ENCODE results near the gene CELA3A.
"Not testable (repeated sequence)": the region's sequence is repeated elsewhere in the genome, so short reads cannot be mapped to it uniquely, and the experiment has no call there.

The CELA3A gene

DNA sequence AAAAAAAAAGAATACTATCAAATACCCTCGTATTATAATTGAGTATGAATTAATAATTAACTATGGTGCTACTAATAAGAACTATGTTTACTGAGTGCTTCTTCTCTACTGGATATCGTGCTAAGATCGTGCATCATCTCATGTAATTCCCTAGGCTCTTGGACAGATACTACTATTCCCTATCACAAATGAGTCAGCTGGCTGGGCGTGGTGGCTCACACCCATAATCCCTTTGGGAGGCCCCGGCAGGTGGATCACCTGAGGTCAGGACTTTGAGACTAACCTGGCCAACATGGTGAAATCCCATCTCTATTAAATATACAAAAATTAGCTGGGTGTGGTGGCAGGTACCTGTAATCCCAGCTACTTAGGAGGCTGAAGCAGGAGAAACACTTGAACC, 15.6 kb upstream of the CELA3A start:
- H3K4me3 ChIP-seq (ENCODE audit: low read depth in 1 of 2, low read length in 2 of 2); H3K36me3 ChIP-seq (ENCODE audit: insufficient read depth, low read length); H3K27me3 ChIP-seq (ENCODE audit: control insufficient read depth in 1 of 2, insufficient read depth in 2 of 2, low read length in 2 of 2); H3K27ac ChIP-seq (ENCODE audit: low read depth, low read length); H3K9ac ChIP-seq (ENCODE audit: low read length); H3K4me1 ChIP-seq (ENCODE audit: insufficient read depth, low read length); H3K9me3 ChIP-seq (ENCODE audit: low read length): not testable (repeated sequence)

DNA sequence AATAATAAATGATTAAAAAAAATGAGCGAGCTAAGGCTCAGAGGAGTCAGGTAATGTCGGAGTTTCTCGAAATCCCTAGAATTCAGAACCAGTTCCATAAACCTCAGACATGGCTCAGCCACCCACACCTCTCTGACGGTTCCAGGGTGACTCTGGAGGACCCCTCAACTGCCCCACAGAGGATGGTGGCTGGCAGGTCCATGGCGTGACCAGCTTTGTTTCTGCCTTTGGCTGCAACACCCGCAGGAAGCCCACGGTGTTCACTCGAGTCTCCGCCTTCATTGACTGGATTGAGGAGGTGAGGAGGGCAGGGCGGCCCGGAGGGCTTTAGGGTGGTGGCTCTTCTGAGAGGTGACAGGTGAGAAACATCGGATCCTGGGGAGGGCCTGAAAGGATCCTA, 15.1 kb upstream of the CELA3A start:
- H3K4me3 ChIP-seq (ENCODE audit: low read depth in 1 of 2, low read length in 2 of 2); H3K9ac ChIP-seq (ENCODE audit: low read length); H3K27ac ChIP-seq (ENCODE audit: low read depth, low read length); H3K9me3 ChIP-seq (ENCODE audit: low read length); H3K4me1 ChIP-seq (ENCODE audit: insufficient read depth, low read length); H3K27me3 ChIP-seq (ENCODE audit: control insufficient read depth in 1 of 2, insufficient read depth in 2 of 2, low read length in 2 of 2); H3K36me3 ChIP-seq (ENCODE audit: insufficient read depth, low read length): not testable (repeated sequence)

DNA sequence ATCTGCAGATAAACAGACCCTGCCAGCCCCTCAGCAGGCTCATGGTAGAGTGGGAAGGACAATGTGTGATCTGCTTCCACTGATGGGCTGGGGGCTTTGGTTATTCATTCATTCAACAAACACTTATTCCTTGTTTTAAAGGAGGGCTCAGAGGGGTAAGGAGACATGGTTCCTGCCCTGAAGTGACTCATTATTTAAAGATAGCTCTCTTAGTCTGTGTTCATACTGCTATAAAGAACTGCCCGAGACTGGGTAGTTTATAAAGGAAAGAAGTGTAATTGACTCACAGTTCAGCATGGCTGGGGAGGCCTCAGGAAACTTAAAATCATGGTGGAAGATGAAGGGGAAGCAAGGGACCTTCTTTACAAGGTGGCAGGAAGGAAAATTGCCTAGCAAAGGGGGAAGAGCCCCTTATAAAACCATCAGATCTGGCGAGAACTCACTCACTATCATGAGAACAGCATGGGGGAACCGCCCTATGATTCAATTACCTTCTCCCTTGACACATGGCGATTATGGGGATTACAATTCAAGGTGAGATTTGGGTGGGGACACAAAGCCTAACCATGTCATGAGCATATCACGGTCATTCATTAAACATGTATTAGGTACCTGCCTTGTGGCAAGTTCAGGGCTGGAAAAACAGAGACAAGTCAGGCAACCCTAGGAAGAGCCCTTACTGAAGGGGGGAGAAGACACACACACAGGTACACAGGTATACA, 11.6 kb upstream of the CELA3A start:
- not testable (repeated sequence) for H3K9ac ChIP-seq (ENCODE audit: low read length); H3K27ac ChIP-seq (ENCODE audit: low read depth, low read length); H3K4me3 ChIP-seq (ENCODE audit: low read depth in 1 of 2, low read length in 2 of 2)

DNA sequence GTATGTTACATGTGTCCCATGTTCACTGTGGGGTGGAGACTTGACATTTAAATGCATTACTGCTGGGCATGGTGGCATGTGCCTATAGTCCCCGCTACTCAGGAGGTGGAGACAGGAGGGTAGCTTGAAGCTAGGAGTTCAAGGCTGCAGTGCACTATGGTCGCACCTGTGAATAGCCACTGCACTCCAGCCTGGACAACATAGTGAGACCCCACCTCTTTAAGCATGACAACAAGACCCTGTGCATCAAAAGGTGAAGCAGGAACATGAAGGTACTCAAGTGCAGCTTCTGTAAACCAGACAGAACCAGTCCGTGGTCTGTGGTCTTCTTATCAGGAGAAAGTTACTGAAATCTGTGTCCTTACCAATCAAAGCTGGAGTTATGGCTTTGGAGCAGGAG, 9.3 kb upstream of the CELA3A start:
- not testable (repeated sequence) for H3K27me3 ChIP-seq (ENCODE audit: control insufficient read depth in 1 of 2, insufficient read depth in 2 of 2, low read length in 2 of 2); H3K9ac ChIP-seq (ENCODE audit: low read length); H3K36me3 ChIP-seq (ENCODE audit: insufficient read depth, low read length); H3K4me1 ChIP-seq (ENCODE audit: insufficient read depth, low read length); H3K9me3 ChIP-seq (ENCODE audit: low read length); H3K27ac ChIP-seq (ENCODE audit: low read depth, low read length); H3K4me3 ChIP-seq (ENCODE audit: low read depth in 1 of 2, low read length in 2 of 2)

More for the DNA sequence above, 11.6 kb upstream of the CELA3A start:
- not testable (repeated sequence) for H3K4me1 ChIP-seq (ENCODE audit: insufficient read depth, low read length); H3K27me3 ChIP-seq (ENCODE audit: control insufficient read depth in 1 of 2, insufficient read depth in 2 of 2, low read length in 2 of 2); H3K9me3 ChIP-seq (ENCODE audit: low read length); H3K36me3 ChIP-seq (ENCODE audit: insufficient read depth, low read length)

DNA sequence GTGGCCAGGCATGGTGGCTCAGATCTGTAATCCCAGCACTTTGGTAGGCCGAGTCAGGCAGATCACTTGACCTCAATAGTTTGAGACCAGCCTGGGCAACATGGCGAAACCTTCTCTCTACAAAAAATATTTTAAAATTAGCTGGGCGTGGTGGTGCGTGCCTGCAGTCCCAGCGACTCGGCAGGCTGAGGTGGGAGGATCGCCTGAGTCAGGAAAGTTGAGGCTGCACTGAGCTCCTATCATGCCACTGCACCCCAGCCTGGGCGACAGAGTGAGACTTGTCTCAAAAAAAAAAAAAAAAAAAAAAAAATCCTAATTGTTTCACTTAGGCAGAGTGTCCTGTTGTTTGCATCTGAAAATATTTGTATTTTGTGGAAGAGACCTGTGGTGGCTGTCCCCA, 6.7 kb upstream of the CELA3A start:
- H3K4me3 ChIP-seq (ENCODE audit: low read depth in 1 of 2, low read length in 2 of 2); H3K9me3 ChIP-seq (ENCODE audit: low read length); H3K4me1 ChIP-seq (ENCODE audit: insufficient read depth, low read length); H3K27me3 ChIP-seq (ENCODE audit: control insufficient read depth in 1 of 2, insufficient read depth in 2 of 2, low read length in 2 of 2); H3K27ac ChIP-seq (ENCODE audit: low read depth, low read length); H3K9ac ChIP-seq (ENCODE audit: low read length); H3K36me3 ChIP-seq (ENCODE audit: insufficient read depth, low read length): not testable (repeated sequence)

DNA sequence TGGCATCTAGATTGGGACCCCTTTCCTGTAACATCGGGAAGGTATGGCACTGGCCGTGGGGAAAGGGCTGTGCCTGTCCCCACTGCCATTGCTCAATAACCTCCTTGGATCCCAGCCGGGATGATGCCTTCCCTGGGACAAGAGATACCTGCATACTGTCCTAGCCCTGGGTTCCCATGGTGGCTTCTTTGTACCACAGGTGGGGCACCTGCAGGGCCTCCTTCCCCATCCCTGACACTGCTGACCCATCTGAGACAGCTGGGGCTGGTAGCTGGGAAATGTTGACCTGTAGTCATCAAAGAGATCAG, 4.8 kb upstream of the CELA3A start:
- H3K36me3 ChIP-seq (ENCODE audit: insufficient read depth, low read length); H3K4me1 ChIP-seq (ENCODE audit: insufficient read depth, low read length); H3K4me3 ChIP-seq (ENCODE audit: low read depth in 1 of 2, low read length in 2 of 2); H3K9ac ChIP-seq (ENCODE audit: low read length); H3K27me3 ChIP-seq (ENCODE audit: control insufficient read depth in 1 of 2, insufficient read depth in 2 of 2, low read length in 2 of 2); H3K9me3 ChIP-seq (ENCODE audit: low read length); H3K27ac ChIP-seq (ENCODE audit: low read depth, low read length): not testable (repeated sequence)

DNA sequence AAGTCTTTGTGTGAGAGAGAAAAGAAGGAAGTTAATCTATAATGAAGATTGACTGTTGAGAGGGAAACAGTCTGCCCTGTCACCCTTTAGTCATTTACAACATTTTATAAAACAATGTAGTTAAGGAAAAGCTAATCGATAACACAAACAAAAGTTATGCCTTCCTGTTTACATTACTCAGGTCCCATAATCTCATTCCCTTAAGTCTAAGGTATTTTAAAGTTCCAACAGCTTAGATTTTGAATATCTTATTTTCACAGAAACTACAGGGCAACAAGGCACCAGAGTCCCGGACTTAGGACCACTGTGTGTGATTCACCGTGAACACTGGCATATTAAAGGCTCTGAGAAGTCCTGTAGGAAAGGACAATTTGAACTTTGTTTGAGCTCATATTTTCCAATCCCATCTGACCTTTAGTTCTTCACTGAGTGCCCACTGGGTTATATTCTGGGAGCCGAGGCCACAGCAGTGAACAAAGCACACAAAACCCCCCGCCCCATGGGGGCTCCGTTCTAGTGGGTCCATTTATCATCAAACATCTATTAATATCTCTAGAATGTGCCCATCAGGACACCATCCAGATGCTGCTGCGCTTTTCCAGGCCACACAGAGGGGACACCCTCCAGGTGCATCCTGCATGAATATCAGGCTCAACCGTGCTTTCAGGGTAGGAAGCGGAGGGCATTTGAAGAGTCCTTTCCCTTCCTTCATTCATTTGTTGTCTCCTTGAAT, 3.4 kb upstream of the CELA3A start:
- not testable (repeated sequence) for H3K4me1 ChIP-seq (ENCODE audit: insufficient read depth, low read length); H3K9ac ChIP-seq (ENCODE audit: low read length); H3K27me3 ChIP-seq (ENCODE audit: control insufficient read depth in 1 of 2, insufficient read depth in 2 of 2, low read length in 2 of 2); H3K36me3 ChIP-seq (ENCODE audit: insufficient read depth, low read length); H3K9me3 ChIP-seq (ENCODE audit: low read length); H3K4me3 ChIP-seq (ENCODE audit: low read depth in 1 of 2, low read length in 2 of 2); H3K27ac ChIP-seq (ENCODE audit: low read depth, low read length)

DNA sequence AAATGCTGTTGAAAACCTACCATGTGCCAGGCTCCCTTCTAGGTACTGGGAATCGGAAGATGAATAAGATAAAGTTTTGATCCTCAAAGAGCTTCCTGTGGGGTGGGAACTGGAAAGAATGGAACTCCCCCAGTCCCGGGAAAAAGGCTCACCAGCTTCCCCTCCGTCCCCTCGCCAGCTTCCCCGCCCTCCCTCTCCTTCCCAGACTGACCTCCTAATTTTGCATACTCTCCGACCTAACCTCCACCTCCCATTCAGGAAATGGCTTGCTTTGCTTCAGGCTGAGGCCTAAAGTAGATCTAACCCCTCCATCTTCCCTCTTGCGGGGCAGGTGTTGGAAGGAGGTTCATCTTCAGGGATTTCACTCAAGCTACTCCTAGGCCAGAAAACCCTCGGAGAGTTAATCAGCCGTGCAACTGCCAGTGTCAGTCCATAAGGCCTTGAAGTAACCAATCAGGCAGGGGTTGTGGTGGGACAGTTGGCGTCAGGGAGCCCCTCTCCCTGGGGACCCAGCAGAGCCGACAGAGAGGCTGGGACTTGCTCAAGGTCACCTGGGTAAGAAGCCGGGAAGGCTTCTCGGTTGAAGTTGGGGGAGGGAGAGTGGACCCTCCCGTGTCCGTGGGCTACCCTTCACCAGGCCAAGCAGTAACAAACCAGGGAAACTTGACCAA, 2.7 kb upstream of the CELA3A start:
- H3K9ac ChIP-seq (ENCODE audit: low read length); H3K27me3 ChIP-seq (ENCODE audit: control insufficient read depth in 1 of 2, insufficient read depth in 2 of 2, low read length in 2 of 2); H3K27ac ChIP-seq (ENCODE audit: low read depth, low read length); H3K4me3 ChIP-seq (ENCODE audit: low read depth in 1 of 2, low read length in 2 of 2); H3K9me3 ChIP-seq (ENCODE audit: low read length); H3K36me3 ChIP-seq (ENCODE audit: insufficient read depth, low read length); H3K4me1 ChIP-seq (ENCODE audit: insufficient read depth, low read length): not testable (repeated sequence)

DNA sequence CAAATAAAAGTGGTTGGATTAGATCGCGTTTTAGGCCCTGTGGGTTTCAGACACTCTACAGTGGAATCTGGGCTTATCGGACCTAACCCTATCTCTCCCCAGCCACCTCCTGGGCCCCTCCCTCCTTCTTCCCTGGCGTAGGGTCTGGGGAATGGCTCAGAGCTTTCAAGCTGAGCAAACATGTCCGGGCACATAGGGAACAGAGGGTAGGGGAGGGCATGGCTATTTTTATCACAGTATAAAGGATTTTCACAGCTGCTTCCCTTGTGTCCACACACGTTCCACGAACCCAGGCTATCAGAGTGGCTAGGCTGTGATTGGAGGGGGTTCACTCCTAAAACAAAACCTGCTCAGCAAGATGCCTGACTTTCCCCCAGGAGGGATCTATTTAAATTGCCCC, 1.8 kb upstream of the CELA3A start:
- H3K27ac ChIP-seq (ENCODE audit: low read depth, low read length); H3K4me3 ChIP-seq (ENCODE audit: low read depth in 1 of 2, low read length in 2 of 2); H3K9ac ChIP-seq (ENCODE audit: low read length): not testable (repeated sequence)

DNA sequence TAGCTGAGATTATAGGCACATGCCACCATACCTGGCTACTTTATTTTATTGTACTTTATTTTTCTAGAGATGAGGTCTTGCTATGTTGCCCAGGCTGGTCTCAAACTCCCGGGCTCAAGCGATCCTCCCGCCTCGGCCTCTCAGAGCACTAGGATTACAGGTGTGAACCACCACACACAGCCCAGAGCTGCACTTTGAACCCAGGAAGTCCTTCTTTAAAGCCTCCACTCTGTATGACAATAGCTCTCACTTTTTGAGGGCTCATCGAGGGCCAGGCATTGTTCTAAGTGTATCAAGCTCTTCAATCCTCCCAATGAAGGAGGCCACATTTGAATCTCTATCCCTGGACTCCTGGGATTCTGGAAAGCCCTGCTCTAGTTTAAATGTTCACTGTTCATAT, 1.0 kb downstream of the CELA3A start:
- not testable (repeated sequence) for H3K9me3 ChIP-seq (ENCODE audit: low read length); H3K4me3 ChIP-seq (ENCODE audit: low read depth in 1 of 2, low read length in 2 of 2); H3K9ac ChIP-seq (ENCODE audit: low read length); H3K27me3 ChIP-seq (ENCODE audit: control insufficient read depth in 1 of 2, insufficient read depth in 2 of 2, low read length in 2 of 2); H3K27ac ChIP-seq (ENCODE audit: low read depth, low read length); H3K36me3 ChIP-seq (ENCODE audit: insufficient read depth, low read length); H3K4me1 ChIP-seq (ENCODE audit: insufficient read depth, low read length)

More for the DNA sequence above, 1.8 kb upstream of the CELA3A start:
- not testable (repeated sequence) for H3K36me3 ChIP-seq (ENCODE audit: insufficient read depth, low read length); H3K4me1 ChIP-seq (ENCODE audit: insufficient read depth, low read length); H3K27me3 ChIP-seq (ENCODE audit: control insufficient read depth in 1 of 2, insufficient read depth in 2 of 2, low read length in 2 of 2); H3K9me3 ChIP-seq (ENCODE audit: low read length)

DNA sequence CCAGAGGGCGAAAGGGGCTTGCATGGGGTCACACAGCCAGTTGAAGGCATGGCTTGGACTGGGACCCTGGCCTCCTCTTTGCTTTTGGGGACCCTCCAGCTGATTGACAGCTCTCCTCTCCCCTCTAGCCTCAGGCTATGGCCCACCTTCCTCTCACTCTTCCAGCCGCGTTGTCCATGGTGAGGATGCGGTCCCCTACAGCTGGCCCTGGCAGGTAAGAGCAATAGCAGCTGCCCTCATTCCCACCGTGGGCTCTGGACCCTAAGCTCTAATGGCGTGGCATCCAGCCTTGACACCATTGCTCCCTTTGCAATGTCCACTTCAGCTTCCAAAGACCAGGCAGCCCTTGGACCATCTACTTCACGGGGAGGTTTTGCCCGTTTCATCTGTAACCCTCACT, 1.4 kb downstream of the CELA3A start:
- H3K36me3 ChIP-seq (ENCODE audit: insufficient read depth, low read length); H3K9me3 ChIP-seq (ENCODE audit: low read length); H3K9ac ChIP-seq (ENCODE audit: low read length); H3K4me1 ChIP-seq (ENCODE audit: insufficient read depth, low read length); H3K27ac ChIP-seq (ENCODE audit: low read depth, low read length); H3K27me3 ChIP-seq (ENCODE audit: control insufficient read depth in 1 of 2, insufficient read depth in 2 of 2, low read length in 2 of 2); H3K4me3 ChIP-seq (ENCODE audit: low read depth in 1 of 2, low read length in 2 of 2): not testable (repeated sequence)

DNA sequence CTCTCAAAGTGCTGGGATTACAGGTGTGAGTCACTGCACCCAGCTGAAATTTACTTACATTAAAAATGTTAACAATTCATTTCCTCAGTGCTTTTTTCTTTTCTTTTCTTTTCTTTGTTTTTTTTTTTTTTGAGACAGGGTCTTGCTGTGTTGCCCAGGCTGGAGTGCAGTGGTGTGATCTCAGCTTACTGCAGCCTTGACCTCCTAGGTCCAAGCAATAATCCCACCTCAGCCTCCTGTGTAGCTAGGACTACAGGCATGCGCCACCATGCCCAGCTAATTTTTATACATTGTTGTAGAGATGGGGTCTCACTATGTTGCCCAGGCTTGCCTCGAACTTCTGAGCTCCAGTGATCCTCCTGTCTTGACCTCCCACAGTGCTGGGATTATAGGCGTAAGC, 2.5 kb downstream of the CELA3A start:
- not testable (repeated sequence) for H3K27me3 ChIP-seq (ENCODE audit: control insufficient read depth in 1 of 2, insufficient read depth in 2 of 2, low read length in 2 of 2); H3K4me3 ChIP-seq (ENCODE audit: low read depth in 1 of 2, low read length in 2 of 2)

More for the DNA sequence above, 2.5 kb downstream of the CELA3A start:
- not testable (repeated sequence) for H3K27ac ChIP-seq (ENCODE audit: low read depth, low read length); H3K4me1 ChIP-seq (ENCODE audit: insufficient read depth, low read length); H3K9ac ChIP-seq (ENCODE audit: low read length); H3K36me3 ChIP-seq (ENCODE audit: insufficient read depth, low read length); H3K9me3 ChIP-seq (ENCODE audit: low read length)

Data from muscle layer of colon (tissue), 2 donors.